ENCODE results near the gene NOX3.

DNA sequence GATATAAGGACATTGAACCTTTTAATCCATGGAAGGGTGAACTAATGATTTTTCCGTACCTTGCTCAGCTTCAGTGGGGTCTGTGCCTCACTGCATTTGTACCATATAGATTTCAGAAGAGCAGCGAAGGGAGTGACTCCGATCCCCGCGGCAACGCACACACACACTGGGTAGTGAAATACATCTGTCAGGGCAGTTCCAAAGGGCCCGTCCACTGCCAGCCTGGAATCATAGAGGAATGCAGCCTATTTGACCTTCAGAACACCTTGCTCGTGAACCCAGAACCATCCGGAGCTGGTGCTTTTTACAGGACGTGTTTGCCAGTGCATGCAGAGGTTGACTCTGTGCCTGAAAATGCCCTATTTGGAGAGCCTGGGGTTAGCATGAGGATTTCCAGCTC is 33.0 kb downstream of the NOX3 start:
- TF ChIP-seq GABPA (IDR thresholded peaks at IDR 0.05; ENCODE audit: low read depth) (no peak), CTCF (IDR thresholded peaks at IDR 0.05 in 2 of 3, conservative IDR thresholded peaks at IDR 0.05 in 1 of 3; ENCODE audit: control insufficient read depth in 2 of 3, extremely low read depth in 1 of 3, insufficient read depth in 1 of 3, low read depth in 3 of 3, low read length in 3 of 3) (no peak), NFYB (IDR thresholded peaks at IDR 0.05; ENCODE audit: insufficient read depth, low read depth, low read length) (no peak), FOXM1 (IDR thresholded peaks at IDR 0.05; ENCODE audit: low read depth, low read length) (no peak), POLR2A (IDR thresholded peaks at IDR 0.05; ENCODE audit: low read depth, low read length) (no peak), CEBPB (IDR thresholded peaks at IDR 0.05; ENCODE audit: borderline replicate concordance in 1 of 2, low read depth in 2 of 2, low read length in 2 of 2) (no peak), YY1 (IDR thresholded peaks at IDR 0.05; ENCODE audit: low read depth, low read length) (no peak), KAT2A (conservative IDR thresholded peaks at IDR 0.05; ENCODE audit: control insufficient read depth, low read depth, low read length) (no peak), SMC3 (IDR thresholded peaks at IDR 0.05; ENCODE audit: borderline replicate concordance, low read length) (no peak)
- TF ChIP-seq, protein P1, sequence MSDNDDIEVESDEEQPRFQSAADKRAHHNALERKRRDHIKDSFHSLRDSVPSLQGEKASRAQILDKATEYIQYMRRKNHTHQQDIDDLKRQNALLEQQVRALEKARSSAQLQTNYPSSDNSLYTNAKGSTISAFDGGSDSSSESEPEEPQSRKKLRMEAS (IDR thresholded peaks at IDR 0.05; ENCODE audit: low read depth, low read length) = no peak
